Suppressor macrophage (primary cell): ENCODE results near the gene COL4A2.

Source experiments
- DNase-seq, 4 experiments: peaks; one replicate each; pipeline ENCODE4 v3.0.0-alpha.2; 2020 to 2022

COL4A2 gene

DNA sequence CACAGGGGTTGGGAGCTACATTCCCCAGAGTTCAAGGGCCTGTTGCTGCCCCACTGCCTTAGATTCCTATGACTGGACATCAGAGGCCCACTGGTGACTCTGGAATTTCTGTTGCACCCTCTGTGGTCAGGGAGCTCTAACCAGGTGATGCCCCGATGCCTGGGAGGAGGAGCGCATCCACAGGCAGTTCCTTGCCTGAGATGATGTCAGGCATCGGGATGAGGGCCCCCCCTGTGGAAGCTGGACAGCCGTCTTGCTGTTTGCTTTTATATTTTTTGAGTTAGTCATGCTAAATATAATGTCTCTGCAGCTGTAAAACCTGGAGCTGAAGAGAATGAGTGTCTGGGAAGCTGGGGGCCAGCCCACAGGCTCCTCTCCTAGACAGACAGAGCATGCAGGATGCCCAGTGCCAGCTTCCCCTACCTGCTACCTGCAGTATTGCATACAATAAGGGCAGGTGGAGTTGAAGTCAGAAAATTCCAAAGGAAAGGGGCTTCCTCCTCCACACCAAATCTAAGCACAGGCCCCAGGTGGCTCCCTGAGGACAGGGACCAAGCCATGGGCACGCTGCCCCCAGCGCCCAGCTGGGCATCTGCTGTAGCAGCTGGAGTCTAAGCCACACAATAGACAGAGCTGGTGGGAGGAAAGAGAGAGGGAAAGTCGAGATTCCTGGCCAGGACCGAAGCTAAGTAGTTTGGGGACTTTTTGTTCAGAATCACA lies 16.2 kb downstream of the COL4A2 start:
- DNase-seq, result no peak

DNA sequence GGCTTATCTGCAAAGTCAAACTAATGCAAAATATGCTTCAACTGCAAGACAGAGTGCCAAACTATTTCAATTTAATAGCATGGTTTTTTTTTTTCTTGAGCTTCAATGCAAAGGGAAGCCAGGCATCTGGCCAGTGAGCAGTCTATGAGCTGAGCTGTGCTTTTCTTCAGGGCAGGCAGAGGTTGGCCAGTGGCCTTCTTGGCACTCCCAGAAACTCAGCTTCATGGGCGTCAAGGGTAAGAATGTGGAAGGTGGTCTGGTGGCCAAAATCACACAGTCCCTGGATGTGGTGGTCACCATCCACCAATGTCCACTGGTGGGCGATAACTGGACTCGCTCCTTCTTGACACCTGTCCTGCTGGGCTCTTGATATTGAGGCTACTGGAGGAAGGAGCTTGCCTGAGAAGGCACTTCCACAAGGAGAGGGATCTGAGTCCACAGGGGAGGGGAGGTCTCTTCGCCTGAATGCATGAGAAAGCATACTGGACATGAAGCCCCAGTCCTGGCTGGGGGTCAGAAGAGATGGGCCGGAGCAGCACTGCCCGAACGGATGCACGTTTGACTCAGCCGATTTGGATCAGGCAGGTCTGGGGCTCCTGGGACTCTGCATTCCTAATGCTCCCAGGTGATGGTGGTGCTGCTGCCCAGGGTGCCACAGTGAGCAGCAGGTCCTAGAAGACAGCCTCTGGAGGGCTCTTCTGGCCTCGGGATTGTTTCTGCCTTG lies 17.1 kb downstream of the COL4A2 start:
- DNase-seq, result no peak

DNA sequence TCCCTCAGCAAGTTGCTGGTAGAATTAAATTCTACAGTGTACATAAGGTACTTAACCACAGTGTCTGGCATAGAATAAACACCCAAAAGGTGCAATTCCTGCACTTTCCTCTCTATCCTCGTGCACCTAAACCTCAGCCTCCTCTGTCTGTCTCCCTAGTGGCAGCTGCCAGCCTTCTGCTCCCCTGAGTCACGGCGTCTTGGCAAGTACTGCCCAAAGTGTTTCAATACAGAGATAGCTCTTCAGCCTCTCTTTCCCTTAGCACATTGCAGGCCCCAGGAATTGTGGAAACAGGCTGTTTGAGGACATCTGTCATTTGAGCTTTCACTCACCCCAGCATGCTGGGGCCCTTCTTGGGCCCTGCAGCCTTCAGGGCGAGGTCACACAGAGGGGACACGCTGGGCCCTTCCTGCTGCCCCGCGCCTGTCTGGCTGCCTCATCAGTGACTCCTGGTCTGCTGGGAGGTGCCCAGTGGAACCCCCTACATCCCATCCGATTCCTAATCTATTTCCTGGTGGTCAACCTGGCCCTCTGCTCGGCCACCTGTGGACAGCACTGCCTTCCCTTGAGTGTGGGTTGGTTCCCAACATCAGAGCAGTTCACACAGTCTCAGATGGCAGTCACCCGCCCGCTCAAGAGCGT lies 19.3 kb downstream of the COL4A2 start:
- no peak for DNase-seq

DNA sequence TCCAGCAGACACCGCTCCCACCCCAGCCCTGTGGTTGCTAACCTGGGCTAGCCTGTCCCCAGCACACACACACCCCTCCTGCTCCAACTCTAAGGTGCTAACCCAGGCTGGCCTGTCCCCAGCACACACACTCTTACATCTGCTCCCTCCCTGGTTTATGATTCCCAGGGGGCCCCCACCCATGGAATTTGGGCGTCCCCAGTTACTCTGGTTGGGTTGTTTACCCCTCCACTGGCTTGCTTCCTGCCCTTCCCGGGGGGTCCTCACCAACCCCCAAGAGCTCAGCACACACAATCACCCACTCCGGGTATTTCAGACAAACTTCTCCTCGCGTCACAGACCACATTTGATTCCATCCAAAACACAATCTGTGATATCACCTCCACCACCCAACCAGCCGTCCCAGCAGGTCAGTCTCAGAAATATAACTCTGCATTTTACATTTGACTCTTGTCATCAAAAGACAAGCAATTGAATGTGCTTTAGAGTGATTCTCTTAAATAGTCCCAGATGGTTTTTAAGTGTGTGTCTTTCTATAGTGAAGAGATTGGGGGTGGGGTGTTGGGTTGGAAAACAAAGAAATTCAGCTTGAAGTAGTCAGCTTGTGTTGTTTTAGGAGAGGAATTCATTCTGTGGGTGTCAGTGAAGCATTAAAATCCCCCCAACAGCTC lies 20.1 kb downstream of the COL4A2 start:
- no peak for DNase-seq

DNA sequence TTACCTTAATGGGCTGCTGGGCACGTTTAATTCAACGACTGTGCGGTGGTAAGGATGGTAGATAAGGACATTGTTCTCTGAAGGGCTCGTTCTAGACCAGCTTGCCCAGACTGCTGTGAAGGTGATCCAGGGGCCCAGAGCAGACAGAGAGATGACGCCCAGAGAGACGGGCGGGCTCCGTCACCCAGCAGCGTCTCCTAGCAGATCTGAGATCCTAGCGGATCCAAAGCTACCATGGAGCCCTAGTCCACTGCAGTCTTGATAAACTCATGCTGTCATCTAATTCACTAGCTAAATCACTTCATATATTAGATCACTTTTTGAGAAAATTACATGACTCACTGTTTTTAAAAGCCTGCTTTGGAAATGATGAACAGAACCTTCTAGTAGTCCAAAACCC lies 21.5 kb downstream of the COL4A2 start:
- DNase-seq, result no peak

DNA sequence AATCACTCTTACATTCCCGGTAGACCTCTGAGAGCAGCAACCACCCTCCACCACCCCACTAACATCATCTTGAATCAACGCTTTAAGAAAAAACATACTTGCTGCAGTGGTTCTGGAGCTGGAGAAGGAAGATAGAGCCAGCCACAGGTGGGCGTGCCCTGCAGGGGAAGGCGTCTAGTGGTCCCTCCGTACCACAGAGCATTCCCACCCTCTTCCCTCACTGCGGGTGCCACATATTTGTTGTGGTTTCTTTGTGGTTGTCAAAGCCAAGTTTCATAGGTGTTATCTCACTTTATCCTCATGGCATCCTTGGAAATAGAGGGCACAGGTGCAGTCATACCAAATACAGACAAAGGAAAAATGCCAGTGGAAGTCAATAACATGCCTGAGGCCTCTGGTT lies 22.2 kb downstream of the COL4A2 start:
- DNase-seq, result no peak

- no peak for DNase-seq
Observed at GRCh38 chr13:110329798-110330461, 22.8 kb downstream of the COL4A2 start.

DNA sequence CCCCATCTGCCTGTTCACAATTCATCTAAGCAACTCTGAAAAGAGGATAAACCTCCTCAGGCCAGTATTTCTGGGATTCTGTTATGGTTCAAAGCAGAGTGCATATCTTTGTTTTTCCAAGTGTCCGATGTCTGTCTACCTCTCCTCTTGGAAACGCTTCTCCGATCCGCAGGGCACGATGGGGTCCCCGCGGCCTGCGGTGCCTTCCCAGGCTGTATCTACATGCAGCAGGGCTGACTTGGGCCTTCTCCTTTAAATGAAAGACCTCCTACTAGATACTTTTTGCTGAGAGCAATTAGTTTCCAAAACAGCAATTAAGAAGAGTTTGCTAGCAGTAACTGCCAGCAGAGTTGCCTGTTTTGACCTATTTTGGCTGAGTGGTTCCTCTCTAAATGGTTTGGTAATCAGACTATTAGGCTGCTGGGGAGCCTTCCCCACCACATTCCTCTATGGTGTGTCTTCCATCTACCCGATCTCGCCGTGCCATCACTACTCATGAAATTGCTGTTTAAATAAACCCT lies 23.5 kb downstream of the COL4A2 start:
- DNase-seq, result no peak

GRCh38 chr13:110331362-110331761 lies 24.3 kb downstream of the COL4A2 start:
- DNase-seq, result no peak

- no peak for DNase-seq
Observed at GRCh38 chr13:110332750-110333149, 25.7 kb downstream of the COL4A2 start.

GRCh38 chr13:110333837-110334236 lies 26.8 kb downstream of the COL4A2 start:
- DNase-seq, result no peak

DNA sequence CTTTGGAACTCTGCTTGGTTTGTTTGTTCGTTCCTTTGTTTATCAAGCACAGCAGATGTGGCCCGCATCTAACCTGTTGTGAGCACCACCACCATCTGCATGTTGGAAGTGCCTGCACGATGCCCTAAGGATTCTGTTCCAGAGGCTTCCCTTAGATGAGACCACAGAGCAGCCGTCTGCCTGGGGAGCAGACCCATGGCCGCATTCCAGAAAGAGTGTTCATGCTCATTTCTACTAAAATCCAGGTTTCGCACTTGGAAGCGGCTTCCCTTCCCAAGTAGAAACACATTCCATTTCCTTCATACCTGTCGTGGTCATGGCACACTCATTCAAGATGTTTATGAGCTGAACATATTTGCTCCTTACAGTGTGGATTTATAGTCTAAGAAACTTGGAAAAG lies 27.2 kb downstream of the COL4A2 start:
- DNase-seq, result no peak

DNA sequence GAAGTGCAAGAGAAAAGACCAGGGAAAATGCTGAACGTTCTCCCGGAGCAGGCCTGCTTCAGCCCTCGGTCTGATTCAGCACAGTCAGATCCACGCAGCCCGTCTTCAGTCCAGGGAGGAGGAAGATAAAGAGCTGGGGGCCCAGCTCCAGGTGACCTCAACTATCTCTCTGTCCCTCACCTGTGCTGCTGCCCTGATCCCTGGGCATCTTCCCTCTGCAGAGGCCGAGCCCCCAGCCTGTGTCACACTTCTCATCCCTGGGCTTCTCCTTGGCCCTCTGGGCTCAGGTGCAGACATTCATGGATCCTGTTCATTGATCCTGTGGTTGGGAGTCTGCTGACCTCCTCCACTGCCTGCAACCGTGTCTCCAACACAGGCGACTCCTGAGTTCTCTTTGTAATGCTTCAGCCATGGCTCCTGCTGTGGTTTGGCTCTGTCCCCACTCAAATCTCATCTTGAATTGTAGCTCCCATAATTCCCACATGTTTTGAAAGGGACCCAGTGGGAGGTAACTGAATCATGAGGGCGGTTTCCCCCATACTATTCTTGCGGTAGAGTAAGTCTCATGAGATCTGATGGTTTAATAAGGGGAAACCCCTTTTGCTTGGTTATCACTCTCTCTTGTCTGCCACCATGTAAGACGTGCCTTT lies 27.9 kb downstream of the COL4A2 start:
- DNase-seq, result no peak

DNA sequence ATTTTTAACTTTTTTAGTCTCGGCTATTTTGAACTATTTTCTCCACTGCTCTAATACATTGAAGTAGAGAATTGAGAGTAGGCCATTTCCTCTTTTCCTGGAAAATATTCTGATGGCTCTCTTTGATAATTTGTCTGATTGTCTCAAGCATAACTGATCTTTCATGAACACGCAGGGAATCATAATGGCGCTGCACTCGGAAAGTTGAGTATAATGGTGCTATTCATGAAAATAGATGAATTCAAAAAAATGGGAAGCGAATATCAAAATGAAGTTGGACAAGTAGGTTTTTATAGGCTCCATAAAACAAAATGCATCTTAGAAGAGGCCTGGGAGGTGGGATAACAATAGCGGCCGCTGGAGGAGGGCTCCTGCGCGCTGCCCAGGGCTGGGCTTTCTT lies 29.0 kb downstream of the COL4A2 start:
- DNase-seq, result no peak

DNA sequence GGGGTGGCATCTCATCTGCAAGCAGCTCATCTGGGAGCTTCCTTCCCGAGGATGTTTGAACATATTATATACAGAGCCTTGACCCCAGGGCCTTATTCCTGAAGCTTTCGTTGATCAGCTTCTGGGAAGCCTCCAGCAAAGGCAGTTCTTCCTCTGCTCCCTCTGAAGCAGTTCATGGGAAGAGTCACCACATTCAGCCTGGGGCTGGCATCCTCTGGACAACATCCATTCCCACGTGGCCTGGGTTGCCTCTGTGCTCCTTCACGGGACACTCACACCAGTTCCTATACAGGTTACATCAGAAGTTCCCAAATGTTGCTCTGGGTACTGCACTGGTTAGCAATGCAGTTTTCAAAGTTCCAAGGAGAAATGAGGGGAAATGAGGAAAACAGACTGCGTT lies 29.6 kb downstream of the COL4A2 start:
- no peak for DNase-seq

DNA sequence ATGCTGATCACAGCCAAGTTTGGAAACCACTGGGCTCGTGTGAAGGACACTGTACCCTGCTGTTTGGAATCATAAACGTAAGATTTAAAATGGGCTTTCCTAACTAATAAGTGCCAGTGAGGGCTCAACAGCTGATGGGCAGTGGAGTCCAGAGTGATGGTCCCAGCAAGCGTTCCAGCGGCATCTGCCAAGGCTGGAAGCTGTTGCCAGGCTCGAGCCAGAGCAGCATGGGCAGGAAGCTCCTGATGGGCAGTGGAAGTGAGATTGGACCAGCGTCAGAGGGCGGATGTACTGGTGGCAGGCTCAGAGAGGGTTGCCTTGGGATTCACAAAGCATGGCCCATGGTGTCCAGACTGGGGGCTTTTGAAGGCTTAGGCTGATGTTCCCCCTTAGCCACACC lies 30.2 kb downstream of the COL4A2 start:
- DNase-seq, result no peak

GRCh38 chr13:110338441-110339101 lies 31.5 kb downstream of the COL4A2 start:
- no peak for DNase-seq

GRCh38 chr13:110339263-110339662 lies 32.2 kb downstream of the COL4A2 start:
- DNase-seq, result no peak

DNA sequence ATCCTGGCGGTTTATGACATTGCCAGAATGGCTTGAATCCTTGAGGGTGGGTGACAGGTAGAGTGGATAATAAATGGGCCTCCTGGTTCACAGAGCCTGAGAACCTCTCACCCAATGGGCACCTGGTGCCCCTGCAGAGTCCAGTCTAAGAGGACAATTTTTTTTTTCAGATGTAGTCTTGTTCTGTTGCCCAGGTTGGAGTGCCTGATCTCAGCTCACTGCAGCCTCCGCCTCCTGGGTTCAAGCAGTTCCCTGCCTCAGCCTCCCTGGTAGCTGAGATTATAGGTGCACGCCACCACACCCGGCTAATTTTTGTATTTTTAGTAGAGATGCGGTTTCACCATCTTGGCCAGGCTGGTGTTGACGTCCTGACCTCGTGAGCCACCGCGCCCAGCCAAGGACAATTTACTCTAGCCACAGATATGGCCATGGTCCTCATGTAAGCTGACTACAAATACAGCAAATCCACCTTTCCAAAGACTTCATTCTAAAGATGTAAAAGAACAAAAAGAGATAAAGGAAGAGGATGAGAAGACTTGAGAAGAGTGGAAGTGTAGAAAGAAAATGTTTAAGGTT lies 33.0 kb downstream of the COL4A2 start:
- DNase-seq, result no peak

GRCh38 chr13:110340812-110341444 lies 33.8 kb downstream of the COL4A2 start:
- peak; percentile 16 to 42 (median 34) for DNase-seq
